Esophagus squamous epithelium (tissue), 4 donors: ENCODE measurements around the gene TSPAN7.

Experiments used
- CTCF ChIP-seq, 6 experiments: fragments of 450-650 bp in 4 of 6; fragments of 200-600 bp in 2 of 6; sonication (generic) in 2 of 6; IDR thresholded peaks; one replicate each; pipeline ENCODE4 v1.5.1; 2016 to 2019; ENCODE audit warnings: antibody characterized with exemption in 6 of 6, mild to moderate bottlenecking in 4 of 6, moderate library complexity in 4 of 6
- POLR2A ChIP-seq, 4 donors: fragments of 450-650 bp; IDR thresholded peaks; one replicate each; pipeline ENCODE4 v1.6.1; 2017; ENCODE audit warnings: antibody characterized with exemption in 4 of 4, mild to moderate bottlenecking in 4 of 4, moderate library complexity in 3 of 4

- TF ChIP-seq CTCF (IDR thresholded peaks at IDR 0.05) (no peak), POLR2A (IDR thresholded peaks at IDR 0.05) (no peak)
These were observed 53.1 kb downstream of the TSPAN7 start for GRCh38 chrX:38614485-38614884.
